ENCODE data around the gene ZBTB38. TPM values are rescaled to one million over a fixed set of nuclear protein-coding genes. Genes with fewer than 3 reads are reported as not detected.

Gene ZBTB38
- total RNA-seq, 4 donors from 2014 or later = 101 to 147 (median 118) TPM

DNA sequence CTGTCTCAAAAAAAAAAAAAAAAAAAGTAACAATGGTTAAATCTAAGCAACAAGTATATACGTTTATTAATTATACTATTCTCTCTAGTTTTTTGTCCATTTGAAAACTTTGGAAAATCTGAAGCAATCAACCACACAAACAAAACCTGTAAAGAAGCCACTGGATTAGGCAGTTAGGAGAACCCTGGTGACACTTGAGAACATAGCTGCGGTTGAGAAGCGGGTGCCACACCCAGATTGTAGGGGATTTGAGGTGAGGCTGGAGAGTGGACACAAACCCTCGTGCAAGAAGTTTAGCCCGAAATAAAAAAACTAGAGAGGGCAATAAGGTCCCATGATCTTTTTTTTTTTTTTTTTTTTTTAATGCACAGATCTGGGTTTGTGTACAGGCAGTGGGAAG, 25.9 kb upstream of the ZBTB38 start:
- TF ChIP-seq, protein P1, sequence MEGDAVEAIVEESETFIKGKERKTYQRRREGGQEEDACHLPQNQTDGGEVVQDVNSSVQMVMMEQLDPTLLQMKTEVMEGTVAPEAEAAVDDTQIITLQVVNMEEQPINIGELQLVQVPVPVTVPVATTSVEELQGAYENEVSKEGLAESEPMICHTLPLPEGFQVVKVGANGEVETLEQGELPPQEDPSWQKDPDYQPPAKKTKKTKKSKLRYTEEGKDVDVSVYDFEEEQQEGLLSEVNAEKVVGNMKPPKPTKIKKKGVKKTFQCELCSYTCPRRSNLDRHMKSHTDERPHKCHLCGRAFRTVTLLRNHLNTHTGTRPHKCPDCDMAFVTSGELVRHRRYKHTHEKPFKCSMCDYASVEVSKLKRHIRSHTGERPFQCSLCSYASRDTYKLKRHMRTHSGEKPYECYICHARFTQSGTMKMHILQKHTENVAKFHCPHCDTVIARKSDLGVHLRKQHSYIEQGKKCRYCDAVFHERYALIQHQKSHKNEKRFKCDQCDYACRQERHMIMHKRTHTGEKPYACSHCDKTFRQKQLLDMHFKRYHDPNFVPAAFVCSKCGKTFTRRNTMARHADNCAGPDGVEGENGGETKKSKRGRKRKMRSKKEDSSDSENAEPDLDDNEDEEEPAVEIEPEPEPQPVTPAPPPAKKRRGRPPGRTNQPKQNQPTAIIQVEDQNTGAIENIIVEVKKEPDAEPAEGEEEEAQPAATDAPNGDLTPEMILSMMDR (IDR thresholded peaks at IDR 0.05; ENCODE audit: low read depth) = no peak

DNA sequence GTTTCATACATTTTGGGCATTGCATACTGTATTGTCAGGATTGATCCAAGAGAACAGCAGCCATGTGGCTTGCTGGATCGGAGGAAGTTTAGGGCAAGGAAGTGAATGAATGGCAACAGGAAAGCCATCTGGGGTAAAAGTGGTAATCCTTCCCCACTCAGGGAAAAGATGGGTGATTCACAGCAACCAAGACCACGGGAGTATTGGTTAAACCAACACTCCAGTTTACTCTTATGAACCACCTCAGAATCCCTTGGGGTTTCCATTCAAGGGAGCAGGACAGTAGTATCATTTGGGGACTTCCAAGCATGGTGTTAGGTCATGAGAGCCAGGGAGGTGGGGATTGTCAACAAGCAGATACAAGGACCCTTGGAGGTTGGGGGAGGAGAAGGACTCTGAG, 25.2 kb upstream of the ZBTB38 start:
- TF ChIP-seq, protein P1 (IDR thresholded peaks at IDR 0.05; ENCODE audit: low read depth) = no peak

DNA sequence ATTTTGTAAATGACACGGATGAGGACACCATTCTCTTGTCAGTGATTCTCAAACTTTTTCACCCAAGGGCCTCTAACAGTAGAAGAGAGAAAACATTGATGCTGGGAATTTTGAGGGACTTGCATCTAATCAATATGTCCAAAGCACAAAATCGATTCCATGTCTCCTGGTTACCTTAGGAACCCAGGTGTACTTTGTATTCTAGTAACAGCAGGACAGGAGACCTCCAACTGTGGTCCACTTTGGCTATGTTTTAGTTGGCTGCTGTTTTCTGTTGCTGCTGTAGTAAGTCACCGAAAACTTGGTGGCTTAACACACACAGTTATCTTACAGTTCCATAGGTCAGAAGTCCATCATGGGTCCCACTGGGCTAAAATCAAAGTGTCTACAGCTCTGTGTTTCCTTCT, 24.4 kb upstream of the ZBTB38 start:
- TF ChIP-seq, protein P1 (IDR thresholded peaks at IDR 0.05; ENCODE audit: low read depth) = no peak

DNA sequence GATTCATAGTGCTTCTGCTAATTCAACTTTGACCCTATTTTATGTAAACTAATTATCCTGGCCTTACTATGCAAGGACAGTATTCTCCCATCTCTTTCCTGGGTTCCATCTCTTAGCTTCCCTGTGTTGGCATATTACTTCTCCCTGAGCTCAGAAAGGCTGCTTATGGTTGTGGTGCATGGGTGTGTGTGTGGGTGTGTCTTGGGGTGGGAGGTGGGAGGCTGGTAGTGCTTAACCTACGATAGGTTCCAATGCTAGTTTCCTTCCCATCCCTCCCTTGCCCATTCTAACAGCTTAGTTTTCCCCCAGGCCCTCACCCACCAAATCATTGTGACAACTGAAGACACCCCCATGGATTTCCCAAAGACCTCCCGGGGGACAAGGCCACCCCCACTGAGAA, 22.8 kb upstream of the ZBTB38 start:
- TF ChIP-seq, protein P1 (IDR thresholded peaks at IDR 0.05; ENCODE audit: low read depth) = no peak

DNA sequence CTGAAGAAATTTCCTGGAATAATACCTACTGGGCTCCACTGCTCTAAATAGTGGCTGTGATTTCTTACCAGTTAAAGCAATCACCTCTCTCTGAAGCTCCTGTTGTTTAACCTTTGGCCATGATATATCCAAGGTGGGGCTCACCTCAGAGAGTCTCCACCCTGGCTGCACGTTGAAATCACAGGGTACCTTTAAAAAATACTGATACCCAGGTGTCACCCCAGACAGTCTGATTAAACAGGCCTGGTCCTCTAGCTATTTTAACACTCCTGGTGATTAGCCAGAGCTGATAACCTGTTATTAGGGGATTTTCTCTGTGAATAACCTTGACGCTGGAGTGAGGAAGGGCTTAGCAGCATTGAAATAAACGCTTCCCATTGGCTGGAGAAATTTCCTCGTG, 22.3 kb upstream of the ZBTB38 start:
- TF ChIP-seq, protein P1 (IDR thresholded peaks at IDR 0.05; ENCODE audit: low read depth) = no peak

DNA sequence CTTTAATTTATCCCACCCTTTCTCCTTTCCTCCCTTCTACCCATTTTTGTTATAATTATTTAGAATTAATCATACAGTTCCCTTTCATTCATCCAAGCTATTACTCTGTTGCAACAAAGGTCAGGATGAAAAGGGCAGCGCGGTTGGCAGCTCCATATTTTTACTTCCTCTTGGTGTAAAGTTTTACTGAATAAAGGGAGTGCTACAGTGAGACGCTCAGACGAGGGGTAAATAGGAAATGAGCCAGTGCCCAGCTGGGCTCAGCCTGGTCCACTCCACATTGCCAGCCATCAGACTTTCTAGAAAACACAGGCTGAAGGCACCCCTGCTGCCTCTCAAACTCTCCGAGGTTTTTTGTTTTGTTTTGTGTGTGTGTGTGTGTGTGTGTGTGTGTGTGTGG, 21.9 kb upstream of the ZBTB38 start:
- TF ChIP-seq, protein P1 (IDR thresholded peaks at IDR 0.05; ENCODE audit: low read depth) = no peak

DNA sequence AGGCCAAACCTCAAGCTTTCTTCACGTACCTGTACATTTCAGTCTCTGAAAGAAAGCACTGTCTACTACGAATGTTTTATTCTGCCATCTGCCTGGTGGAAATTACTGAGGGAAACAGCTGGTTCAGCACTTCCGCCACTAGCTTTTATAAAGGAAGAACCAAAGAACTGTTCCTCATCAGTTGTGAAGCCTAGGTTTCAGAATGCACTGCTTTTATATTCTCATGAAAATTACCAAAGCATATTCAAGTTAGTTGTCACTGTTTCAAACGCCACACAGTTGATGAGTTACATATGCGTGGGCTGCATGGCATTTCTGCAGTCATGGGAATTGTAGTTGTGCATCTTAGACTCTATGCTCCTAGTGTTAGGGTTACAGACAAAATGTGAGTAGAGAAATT, 21.5 kb upstream of the ZBTB38 start:
- TF ChIP-seq, protein P1 (IDR thresholded peaks at IDR 0.05; ENCODE audit: low read depth) = no peak
